NCI-H524 treated with DMSO at 0.1 percent for 48 hours (cell line): ENCODE results near the gene CSMD2.

ENCODE experiments used
- DNase-seq: peaks from one replicate; lab custom pipeline; 2025; lab: John Stamatoyannopoulos, UW

Gene CSMD2

DNA sequence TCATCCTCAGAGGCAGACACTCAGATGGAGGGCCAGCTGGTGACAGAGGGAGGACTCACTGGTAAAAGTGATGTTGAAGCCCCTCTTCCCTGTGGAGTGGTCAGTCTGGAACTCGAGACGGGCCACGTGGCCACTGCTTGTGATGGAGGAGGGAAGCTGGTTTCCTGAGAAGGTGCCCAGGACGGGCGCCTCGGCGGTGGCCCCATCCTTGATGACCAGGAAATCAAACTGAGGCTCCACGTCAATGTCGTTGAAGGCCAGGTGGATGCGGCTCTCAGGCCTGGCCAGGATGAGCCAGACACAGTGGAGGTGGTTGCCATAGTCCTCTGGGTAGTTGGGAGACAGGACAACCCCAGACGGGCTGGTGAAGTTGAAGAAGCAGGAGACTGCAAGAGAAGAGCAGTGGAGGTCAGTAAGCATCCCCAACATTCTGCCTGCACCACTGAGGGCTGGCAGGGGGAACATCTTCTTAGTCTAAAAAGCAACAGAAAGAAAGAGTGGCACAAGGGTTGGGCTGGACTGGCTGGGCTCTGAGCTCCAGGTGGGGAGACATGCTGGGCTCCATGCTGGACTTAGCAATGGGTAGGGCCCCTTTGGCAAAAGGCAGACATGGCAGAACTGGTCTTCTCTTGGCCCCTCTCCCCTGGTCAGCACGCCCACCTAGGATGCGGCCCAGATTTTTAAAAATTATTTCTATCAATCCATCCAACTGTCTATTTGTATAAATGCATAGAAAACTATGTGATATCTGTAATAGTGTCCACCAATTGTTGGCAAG, 421.6 kb downstream of the CSMD2 start:
- no peak for DNase-seq

DNA sequence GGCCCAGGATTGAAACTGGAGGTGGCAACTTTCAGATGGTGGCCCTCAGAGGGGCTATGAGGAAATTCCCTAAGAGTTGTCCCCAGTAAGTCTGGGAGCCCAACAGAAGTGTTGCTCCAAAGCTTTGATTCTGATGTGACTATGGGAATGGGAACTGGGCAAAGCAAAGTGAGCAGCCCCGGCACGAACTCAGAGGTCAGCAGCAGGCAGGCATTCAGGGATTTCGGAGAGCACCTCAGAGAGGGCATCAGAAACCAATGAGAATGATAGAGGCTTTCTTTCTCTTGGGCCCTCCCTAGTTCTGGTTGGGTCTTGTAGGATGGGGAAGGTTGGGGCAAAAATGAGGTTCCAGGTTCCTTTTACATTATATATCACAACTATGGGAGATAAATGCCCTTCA, 422.4 kb downstream of the CSMD2 start:
- DNase-seq: no peak

DNA sequence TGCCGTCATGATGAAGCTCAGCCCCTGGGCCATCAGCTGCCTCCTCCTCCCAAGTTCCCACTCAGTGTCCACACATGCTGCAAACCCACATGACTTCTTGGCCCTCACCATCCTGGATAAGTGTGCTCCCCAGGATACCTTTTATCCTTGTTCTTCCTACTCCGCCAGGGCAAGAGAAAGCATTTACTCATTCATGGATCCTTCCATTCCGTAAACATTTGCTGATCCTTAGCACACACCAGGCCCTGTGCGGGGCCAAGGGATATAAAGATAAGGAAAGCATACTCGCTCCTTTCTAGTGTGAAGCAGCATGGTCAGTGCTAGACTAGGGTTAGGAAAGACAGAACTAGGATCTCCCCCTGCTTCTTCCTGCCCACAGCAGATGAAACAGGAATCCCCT, 423.3 kb downstream of the CSMD2 start:
- DNase-seq: no peak

DNA sequence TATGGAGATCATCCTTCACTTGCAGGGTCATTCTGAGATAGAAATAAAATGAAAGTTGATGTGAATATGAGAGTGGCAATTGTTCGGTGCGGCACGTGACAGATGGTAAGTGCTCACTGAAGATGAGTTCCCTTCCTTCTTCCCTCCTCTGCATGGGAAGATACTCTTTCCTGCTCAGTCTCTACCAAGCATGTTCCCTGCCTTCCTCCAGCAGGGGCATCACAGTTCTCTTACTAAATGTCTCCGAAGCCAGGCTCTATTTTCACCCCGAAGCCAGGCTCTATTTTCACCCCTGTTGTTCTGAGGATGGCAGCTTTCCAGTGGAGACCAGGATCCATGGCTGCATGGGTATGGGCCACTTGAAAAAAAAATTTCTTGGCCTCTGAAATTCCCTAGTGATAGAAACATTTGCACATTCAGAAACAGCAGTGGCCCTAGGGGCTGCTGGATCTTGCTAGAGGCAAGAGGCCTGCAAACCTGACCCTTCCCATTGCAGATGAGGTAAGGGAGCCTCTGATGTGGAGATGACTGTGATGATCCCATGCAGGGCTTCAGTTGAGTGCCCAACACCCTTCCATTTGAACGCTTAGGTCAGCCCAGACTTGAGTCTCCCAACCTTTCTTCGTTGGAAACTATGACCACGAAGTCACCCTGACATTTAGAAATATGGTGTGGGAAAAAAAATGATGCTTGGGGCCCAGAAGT, 424.8 kb downstream of the CSMD2 start:
- DNase-seq: no peak

DNA sequence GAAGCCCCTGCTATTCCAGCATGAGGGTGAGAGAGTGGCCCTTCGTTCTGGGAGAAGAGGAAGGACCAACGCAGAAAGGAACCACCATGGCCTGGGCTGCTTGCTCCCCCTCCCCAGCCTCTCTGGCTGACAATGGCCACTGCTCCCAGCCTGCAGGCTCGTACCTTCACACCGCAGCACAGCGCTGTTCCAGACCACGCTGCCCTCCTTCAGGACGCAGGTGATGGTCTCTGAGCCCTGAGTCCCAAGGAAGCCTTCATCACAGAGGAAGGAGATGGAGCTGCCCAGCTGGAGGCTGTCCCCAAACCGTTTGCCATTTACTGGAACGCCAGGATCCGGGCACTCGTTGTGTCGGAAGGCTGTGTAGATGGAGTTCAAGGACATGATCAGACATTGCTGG, 426.1 kb downstream of the CSMD2 start:
- no peak for DNase-seq

DNA sequence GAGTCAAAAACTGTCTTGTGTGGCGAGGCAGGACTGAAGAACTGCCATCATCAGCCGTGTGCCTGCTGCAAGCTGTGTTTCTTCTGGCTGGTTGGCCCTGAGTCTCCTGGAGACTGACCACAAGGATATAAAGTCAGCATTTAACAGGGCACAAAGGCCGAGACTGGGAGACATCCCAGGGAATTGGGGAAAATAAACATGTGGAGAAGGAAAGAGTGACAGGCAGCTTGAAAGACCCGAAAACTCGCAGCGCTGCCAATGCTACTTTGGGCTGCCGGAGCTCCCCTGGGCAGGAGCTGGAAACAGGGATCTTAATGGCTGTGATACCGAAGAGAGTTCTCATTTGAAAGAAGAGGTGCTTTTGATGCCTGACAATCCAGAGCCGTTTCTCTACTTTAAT, 426.5 kb downstream of the CSMD2 start:
- no peak for DNase-seq

DNA sequence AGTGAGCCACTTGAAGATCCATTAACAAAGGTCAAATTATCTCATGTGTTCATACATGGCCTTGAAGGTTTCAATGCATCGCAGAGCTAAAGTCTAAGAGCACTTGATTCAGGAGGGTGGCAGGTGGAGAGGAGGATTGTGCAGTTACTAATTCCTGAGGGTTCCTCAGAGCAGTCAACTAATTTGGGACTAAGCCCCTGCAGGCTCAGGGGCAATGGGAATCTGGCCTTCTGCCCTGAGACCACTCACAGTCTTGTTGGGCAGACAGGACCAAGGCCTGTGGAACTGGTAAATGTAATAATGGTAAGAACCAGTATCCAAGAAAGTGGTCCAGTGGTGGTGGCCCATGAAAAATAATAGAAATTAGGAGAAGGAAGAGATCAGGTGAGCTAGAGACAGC, 428.5 kb downstream of the CSMD2 start:
- peak; percentile 54 for DNase-seq

DNA sequence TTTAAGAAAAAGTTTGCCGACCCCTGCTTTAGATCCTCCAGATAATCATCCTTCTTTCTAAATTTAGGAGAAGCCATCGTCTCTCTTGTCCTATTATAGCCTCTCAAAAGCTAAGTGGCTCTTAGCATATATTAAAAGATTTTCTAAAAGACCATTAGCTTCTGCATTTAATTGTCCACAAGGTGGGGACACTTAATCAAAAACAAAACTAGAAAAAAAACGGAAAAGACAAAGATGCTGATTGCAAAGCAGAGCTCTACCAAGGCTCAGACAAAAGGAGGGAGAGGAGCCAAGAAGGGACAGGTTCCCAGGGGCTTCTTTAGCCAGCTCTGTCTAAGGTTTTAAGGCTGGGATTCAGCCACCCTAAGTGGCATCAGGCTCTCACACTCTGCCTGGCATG, 429.4 kb downstream of the CSMD2 start:
- peak; percentile 67 for DNase-seq

DNA sequence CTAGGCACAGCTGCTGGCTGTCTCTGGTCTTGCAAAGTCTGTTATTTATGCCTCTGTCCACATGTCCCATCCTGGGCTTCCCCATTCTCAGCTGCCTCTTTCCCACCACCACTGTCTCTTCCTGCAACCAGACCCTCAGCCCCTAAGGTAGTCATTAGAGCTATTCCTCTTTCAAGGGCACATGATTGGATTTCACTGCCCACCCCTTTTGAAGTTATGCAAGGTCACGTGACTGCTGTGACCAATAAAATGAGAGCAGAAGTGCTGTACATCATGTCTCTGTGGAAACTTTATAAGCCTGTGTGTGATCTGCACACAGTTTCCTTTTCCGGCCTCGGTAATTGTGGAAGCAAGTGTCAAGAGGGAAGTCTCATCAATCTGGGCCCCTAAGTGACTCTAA, 437.7 kb downstream of the CSMD2 start:
- no peak for DNase-seq

DNA sequence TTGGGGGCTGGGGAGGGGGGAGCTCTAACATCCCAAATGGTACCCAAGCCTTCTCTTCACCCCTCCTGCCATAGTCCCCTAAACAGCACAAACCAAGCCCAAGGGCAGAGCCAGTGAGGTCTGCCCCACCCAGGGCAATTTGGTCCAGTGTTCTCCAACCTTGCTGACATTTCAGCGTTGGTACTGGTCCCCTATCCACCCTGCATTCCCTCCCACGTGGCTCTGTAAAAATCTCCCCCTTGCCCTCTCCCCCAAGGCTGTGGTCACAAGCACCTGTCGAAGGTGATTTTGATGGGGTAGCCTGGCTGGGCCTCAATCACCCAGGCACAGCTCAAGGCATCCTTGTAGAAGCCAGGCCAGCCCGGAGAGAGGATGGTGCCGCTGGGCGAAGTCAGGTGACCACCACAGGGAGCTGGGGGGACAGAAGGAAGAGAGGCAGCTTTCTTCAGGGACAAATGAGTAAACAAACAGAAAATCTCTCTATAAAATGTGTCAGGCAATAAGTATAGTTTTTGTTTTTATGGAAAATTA, 438.7 kb downstream of the CSMD2 start:
- DNase-seq: no peak

DNA sequence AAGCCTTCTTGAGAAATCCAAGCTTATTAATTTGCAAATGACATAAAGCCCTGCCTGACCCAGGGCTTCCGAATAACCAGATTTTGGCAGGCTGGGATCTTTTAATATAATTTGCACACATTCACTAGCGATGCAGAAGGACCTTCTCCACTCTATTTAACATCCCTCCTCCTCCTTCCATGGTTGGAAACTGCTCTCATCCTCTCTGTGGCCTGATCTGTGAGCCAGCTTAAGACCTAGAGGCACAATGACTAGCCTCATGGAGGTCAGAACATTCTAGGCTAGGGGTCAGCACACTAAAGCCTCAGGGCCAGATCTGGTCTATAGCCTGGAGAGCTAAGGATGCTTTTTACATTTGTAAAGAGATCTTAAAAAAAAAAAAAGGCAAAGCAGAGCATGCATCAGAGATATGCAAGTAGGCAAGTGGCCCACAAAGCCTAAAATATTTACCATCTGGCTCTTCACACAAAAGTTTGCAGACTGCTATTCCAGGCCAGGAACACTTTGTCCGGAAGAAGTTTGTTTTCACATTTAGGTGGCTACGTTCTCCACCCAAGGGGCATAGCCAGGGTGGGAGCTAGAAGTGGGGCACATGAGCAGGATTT, 439.4 kb downstream of the CSMD2 start:
- DNase-seq: no peak

DNA sequence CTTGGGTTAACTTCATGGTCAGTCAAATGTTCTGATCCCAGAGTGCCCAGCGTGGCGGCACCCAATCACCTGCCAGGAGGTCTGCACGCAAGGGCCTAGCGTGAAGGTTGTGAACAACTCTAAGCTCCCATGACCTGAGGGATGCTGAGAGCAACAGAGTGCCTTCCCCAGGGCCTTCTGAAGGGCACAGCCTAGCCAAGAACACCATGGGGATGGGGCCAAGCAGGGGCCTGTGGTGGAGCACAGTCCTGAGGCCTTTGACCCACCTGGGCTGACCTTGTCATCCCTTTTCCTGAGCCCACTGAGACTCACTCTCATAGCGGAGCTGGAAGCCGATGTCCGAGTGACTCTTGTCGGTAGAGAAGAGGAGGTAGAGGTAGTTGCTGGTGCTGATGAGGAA, 440.0 kb downstream of the CSMD2 start:
- DNase-seq: no peak

DNA sequence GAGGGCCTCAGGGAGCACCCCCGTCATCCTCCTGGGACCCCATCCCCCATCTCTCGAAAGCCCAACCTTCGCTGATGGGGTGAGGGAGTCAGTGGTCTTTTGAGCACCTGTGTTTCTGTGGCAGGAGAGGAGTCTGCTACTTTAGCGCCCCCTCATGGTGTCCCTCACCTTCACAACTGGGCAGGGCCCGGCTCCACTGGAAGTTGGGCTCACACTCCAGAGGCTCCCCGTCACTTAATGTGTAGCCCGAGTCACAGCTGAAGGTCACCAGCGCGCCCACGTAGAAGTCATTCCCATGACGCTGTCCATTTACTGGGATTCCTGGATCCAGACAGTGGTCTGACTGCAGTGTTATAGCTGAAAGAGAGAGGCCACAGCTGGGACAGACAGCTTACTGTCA, 440.7 kb downstream of the CSMD2 start:
- DNase-seq: no peak

DNA sequence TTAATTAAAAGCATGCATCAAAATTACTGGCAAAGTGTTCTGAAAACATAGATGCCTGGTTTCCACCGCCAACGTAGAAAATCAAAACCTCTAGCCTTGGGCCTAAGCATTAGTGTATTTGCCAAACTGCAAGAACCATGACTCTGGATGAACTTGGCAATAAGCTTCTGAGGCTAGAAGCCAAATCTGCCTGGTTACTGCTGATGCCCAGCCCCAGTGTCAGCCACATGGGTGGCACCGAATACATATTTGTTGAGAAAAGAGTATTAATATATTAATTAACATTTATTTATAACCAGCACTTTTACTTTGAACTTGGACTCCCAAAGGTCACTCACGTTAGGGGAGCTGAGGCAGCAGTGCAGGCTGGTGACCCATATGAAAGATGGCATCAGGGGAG, 441.8 kb downstream of the CSMD2 start:
- no peak for DNase-seq

DNA sequence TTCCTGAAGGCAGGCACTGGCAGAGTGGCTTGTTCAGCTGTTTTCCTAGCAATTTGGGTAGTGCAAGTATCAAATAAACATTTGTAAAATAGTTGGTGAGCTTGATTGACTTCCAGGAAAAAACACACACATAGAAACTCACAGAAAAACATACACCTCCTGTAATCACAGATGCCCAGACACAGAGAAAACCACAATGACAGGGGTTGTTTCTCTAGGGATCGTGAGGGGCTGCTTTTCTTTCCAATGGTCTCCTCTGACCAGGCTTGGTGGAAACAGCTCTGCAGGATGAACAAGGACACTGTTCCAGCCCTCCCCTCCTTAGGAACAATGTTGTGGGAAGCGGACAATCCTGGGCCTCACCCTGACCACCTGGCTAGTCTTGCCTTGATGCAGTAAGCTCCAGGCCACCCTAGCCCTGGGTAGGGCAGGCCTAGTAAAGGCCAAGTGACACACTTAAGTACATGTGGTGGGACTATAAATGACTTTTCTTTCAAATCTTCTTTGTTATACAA, 443.7 kb downstream of the CSMD2 start:
- no peak for DNase-seq

DNA sequence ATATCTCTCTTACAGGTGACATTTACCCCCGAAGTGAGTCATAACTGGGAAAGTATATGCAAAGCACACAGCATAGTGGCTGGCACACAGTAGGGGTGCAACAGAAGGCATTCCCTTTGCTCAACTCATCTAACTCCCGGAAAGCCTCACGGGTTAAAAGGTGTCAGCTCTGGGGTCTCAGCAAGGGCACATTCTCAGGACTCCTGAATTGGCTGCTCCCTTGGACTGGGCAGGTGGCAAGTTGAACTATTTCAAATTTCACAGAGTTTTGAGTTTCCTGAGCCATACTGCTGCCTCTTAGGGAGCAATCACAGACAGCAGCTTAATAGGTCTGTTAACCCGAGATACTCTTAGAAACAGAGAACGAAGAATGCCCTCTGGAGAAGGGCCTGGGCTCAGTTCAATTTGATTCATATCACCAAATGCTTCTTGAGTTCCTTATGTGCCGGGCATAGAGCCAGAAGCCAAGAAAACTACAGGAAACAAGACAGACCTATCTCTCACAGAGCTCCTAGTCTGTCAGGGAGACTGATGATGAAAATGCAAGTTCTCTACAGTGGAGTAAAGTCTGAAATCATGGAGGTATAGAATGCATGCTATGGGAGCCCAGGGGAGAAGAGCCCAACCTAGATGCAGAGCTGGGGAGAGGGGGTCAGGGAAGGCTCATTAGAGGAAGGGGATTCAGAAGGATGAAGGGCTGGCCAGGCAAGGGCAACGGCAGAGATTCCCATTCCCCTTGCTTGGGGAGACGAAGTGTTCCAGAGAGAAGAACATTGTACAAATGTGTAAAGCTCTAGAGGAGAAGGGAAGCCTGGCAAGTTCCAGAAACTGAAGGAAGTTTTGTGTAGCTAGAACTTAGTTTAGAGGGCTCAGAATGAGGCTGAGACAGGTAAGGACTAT, 445.0 kb downstream of the CSMD2 start:
- no peak for DNase-seq

DNA sequence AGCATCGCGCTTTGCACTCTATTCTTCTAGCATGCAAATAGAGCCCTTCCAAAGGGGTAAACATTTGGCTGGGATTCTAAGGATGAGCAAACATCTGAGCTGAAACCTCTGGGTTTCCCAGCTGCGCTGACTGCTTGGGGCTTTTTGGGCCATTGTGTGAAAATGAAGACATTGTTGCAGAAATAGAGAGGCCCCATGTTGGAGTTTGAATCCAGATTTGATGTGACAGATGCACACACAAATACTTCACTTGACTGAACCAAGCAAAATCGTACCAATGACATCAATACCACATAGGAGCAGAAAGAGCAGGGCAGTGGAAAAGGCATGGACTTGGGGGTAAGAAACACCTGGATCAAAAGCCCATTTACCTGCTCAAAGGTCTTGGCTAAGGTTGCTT, 445.7 kb downstream of the CSMD2 start:
- no peak for DNase-seq

DNA sequence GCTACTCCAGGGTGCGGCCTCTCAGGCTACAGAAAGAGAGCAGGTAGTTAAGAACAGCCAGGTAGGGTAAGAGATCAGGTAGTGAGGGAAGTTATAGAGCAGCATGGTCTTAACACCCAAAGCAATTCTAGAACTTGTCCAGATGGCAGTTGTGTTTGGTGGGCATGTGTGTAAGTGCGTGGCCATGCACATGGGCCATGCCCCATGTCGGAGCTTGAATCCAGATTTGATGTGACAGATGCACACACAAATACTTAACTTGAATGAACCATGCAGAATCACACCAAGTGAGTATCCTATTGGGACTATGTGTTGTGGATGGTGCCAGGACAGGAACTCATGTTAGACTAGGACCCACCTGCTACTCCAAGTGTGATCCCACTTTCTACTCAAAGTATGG, 446.8 kb downstream of the CSMD2 start:
- no peak for DNase-seq

DNA sequence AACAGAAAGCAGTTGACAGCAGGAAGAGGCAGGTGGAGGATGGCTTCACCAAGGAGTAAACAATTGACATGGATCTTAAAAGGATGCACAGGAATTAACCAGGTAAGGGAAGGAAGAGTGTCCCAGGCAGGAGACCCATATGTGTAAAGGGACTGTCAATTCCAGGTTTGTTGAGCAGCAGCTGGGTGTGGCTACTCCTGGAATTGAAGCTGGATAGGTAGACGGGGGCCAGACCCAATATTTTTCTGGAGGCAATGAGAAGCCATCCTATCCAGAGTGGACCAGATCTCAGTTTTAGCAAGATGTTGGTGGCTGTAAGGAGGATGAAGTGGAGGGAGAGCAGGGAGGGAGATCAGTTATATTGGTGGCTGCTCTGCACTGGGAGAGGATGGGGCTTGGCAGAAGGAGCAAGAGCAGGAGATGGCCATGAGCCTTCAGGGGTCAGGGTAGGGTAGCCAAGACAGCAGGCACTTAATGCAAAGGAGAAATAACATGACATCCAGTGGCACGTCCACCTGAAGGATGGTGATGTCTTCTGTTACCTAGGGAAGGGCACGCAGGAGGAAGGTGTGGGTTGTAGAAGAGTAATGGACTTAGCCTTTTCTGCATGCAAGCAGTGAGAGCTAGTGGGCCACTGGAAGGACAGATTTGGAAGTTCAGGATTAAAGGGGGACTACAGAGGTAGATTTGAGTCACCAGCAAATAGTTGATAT, 447.9 kb downstream of the CSMD2 start:
- DNase-seq: no peak

DNA sequence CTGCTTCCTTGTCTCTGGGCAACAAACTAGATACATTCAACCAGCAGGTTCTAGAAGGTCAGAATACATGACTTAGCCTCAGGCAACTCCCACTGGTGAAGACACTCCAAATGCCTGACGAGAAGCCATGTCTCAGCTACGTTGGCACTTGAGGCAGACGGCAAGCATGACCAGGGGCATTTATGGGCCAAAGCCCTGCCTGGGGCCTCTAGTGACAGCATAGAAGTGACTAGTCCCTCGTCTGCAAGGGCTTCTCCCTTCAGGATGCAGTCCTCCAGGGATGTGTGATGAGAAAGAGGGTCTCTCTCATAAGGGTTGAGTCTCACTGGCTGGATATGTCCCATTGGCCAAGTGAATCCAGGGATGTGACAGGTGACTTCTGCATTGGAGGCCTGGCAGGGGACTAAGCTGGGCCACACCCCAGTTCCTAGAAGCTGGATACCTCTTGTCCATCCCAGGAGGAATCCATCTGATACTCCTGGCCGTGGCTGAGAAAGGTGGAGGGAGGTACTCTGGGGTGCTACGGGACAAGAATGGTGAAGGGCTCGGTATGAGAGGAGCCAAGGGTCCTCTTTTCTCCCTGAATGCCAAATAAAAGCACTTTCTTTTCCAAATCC, 449.7 kb downstream of the CSMD2 start:
- DNase-seq: no peak

DNA sequence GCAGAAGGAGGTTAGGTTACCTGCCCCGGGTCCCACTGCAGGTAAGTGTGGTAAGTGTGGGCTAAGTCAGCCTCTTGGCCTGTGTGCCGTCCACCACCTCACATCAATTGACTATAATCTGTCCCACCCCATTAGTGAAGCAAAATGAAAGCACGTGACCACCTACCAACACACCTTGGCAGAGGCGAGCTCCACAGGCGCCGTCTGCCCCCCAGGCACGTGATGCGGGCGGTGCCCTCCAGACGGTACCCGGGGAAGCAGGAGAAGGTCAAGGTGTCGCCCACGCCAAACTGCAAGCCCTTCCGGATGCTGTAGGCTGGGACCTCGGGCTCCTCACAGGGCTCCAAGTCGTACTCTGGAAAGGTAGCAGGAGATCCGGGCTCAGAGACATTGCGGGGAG, 450.6 kb downstream of the CSMD2 start:
- DNase-seq: no peak
